ENCODE results near the gene GLCCI1.

The GLCCI1 gene

GRCh38 chr7:8120390-8121058 is 151.9 kb downstream of the GLCCI1 start:
- peaks cover 4% of the 10 kb centered on the region; the same call in 1 of the 2 replicates for H3K36me3 ChIP-seq (ENCODE audit: insufficient read depth, low read length)
- no peaks in the 10 kb centered on the region for H3K4me1 ChIP-seq (ENCODE audit: insufficient read depth, low read length)
- H3K9me3 ChIP-seq (ENCODE audit: control insufficient read depth, insufficient read depth, low read length) = no peaks in the 10 kb centered on the region
- no peak overlapping the region for H3K9ac ChIP-seq (ENCODE audit: low read depth, low read length)

- Histone ChIP-seq H3K4me1 (ENCODE audit: insufficient read depth, low read length) (no peaks in the 10 kb centered on the region), H3K9ac (ENCODE audit: low read depth, low read length) (no peak overlapping the region), H3K36me3 (ENCODE audit: insufficient read depth, low read length) (no peaks in the 10 kb centered on the region; the same call in 1 of the 2 replicates), H3K9me3 (ENCODE audit: control insufficient read depth, insufficient read depth, low read length) (no peaks in the 10 kb centered on the region)
These were observed 152.6 kb downstream of the GLCCI1 start for GRCh38 chr7:8121243-8121642.

GRCh38 chr7:8125680-8126444 is 157.3 kb downstream of the GLCCI1 start:
- Histone ChIP-seq H3K36me3 (ENCODE audit: insufficient read depth, low read length) (no peaks in the 10 kb centered on the region; the same call in 1 of the 2 replicates), H3K4me1 (ENCODE audit: insufficient read depth, low read length) (no peaks in the 10 kb centered on the region), H3K9ac (ENCODE audit: low read depth, low read length) (no peak overlapping the region), H3K9me3 (ENCODE audit: control insufficient read depth, insufficient read depth, low read length) (no peaks in the 10 kb centered on the region)

- no peaks in the 10 kb centered on the region for H3K36me3 ChIP-seq (ENCODE audit: insufficient read depth, low read length)
- no peaks in the 10 kb centered on the region for H3K9me3 ChIP-seq (ENCODE audit: control insufficient read depth, insufficient read depth, low read length)
- H3K9ac ChIP-seq (ENCODE audit: low read depth, low read length) = no peak overlapping the region
- no peaks in the 10 kb centered on the region for H3K4me1 ChIP-seq (ENCODE audit: insufficient read depth, low read length)
These were observed 158.1 kb downstream of the GLCCI1 start for GRCh38 chr7:8126601-8127167.

- no peaks in the 10 kb centered on the region for H3K9me3 ChIP-seq (ENCODE audit: control insufficient read depth, insufficient read depth, low read length)
- H3K9ac ChIP-seq (ENCODE audit: low read depth, low read length) = no peak overlapping the region
- no peaks in the 10 kb centered on the region for H3K4me1 ChIP-seq (ENCODE audit: insufficient read depth, low read length)
- no peaks in the 10 kb centered on the region for H3K36me3 ChIP-seq (ENCODE audit: insufficient read depth, low read length)
These were observed 160.1 kb downstream of the GLCCI1 start for GRCh38 chr7:8128449-8129317.

- Histone ChIP-seq H3K4me1 (ENCODE audit: insufficient read depth, low read length) (no peaks in the 10 kb centered on the region), H3K9me3 (ENCODE audit: control insufficient read depth, insufficient read depth, low read length) (no peaks in the 10 kb centered on the region), H3K9ac (ENCODE audit: low read depth, low read length) (no peak overlapping the region), H3K36me3 (ENCODE audit: insufficient read depth, low read length) (no peaks in the 10 kb centered on the region)
These were observed 160.7 kb downstream of the GLCCI1 start for GRCh38 chr7:8129318-8129659.

GRCh38 chr7:8130663-8131062 is 162.1 kb downstream of the GLCCI1 start:
- Histone ChIP-seq H3K9me3 (ENCODE audit: control insufficient read depth, insufficient read depth, low read length) (no peaks in the 10 kb centered on the region), H3K4me1 (ENCODE audit: insufficient read depth, low read length) (no peaks in the 10 kb centered on the region), H3K36me3 (ENCODE audit: insufficient read depth, low read length) (no peaks in the 10 kb centered on the region), H3K9ac (ENCODE audit: low read depth, low read length) (no peak overlapping the region)

GRCh38 chr7:8131694-8132605 is 163.4 kb downstream of the GLCCI1 start:
- Histone ChIP-seq H3K36me3 (ENCODE audit: insufficient read depth, low read length) (no peaks in the 10 kb centered on the region), H3K9me3 (ENCODE audit: control insufficient read depth, insufficient read depth, low read length) (no peaks in the 10 kb centered on the region), H3K9ac (ENCODE audit: low read depth, low read length) (no peak overlapping the region), H3K4me1 (ENCODE audit: insufficient read depth, low read length) (no peaks in the 10 kb centered on the region)

- no peak overlapping the region for H3K9ac ChIP-seq (ENCODE audit: low read depth, low read length)
These were observed 164.7 kb downstream of the GLCCI1 start for GRCh38 chr7:8133188-8133848.

GRCh38 chr7:8134089-8134733 is 165.6 kb downstream of the GLCCI1 start:
- no peaks in the 10 kb centered on the region for H3K4me1 ChIP-seq (ENCODE audit: insufficient read depth, low read length)
- no peak overlapping the region for H3K9ac ChIP-seq (ENCODE audit: low read depth, low read length)
- no peaks in the 10 kb centered on the region for H3K9me3 ChIP-seq (ENCODE audit: control insufficient read depth, insufficient read depth, low read length)
- H3K36me3 ChIP-seq (ENCODE audit: insufficient read depth, low read length) = no peaks in the 10 kb centered on the region

More at GRCh38 chr7:8133188-8133848, 164.7 kb downstream of the GLCCI1 start:
- no peaks in the 10 kb centered on the region for H3K36me3 ChIP-seq (ENCODE audit: insufficient read depth, low read length)
- H3K4me1 ChIP-seq (ENCODE audit: insufficient read depth, low read length) = no peaks in the 10 kb centered on the region
- H3K9me3 ChIP-seq (ENCODE audit: control insufficient read depth, insufficient read depth, low read length) = no peaks in the 10 kb centered on the region

- Histone ChIP-seq H3K36me3 (ENCODE audit: insufficient read depth, low read length) (no peaks in the 10 kb centered on the region), H3K9ac (ENCODE audit: low read depth, low read length) (no peak overlapping the region), H3K4me1 (ENCODE audit: insufficient read depth, low read length) (no peaks in the 10 kb centered on the region)
These were observed 166.8 kb downstream of the GLCCI1 start for GRCh38 chr7:8135417-8135816.

GRCh38 chr7:8136051-8136730 is 167.6 kb downstream of the GLCCI1 start:
- Histone ChIP-seq H3K4me1 (ENCODE audit: insufficient read depth, low read length) (no peaks in the 10 kb centered on the region), H3K9ac (ENCODE audit: low read depth, low read length) (no peak overlapping the region), H3K9me3 (ENCODE audit: control insufficient read depth, insufficient read depth, low read length) (no peaks in the 10 kb centered on the region), H3K36me3 (ENCODE audit: insufficient read depth, low read length) (no peaks in the 10 kb centered on the region)

More at GRCh38 chr7:8135417-8135816, 166.8 kb downstream of the GLCCI1 start:
- H3K9me3 ChIP-seq (ENCODE audit: control insufficient read depth, insufficient read depth, low read length) = no peaks in the 10 kb centered on the region

All from ES-I3 (cell line).